ENCODE results near the gene TLCD5. TPM values are rescaled to one million over a fixed set of nuclear protein-coding genes. Genes with fewer than 3 reads are reported as not detected.

Gene TLCD5
- total RNA-seq, 1 experiment from 2014 or later = 7.1 TPM

DNA sequence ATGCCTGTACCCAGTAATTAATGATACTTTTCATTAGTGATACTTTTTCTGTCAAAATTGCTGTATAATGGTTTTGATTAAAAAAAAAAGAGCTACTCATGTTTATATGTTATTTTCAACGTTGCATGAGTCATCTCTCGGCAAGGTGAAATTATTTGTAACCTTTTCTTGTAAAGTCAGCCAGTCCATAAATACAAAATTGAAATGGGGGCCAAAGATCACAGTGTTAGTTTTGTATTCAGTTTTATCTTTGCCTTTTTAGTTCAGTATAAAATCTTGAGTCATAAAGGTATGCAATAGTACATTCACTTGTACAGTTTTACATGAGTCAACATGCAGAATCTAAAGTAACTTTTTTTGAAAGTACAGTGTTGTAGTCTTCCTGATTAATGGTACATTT lies 15.4 kb downstream of the TLCD5 start:
- Histone ChIP-seq H3K18ac (ENCODE audit: insufficient read length, low read depth, low read length) (no peak overlapping the region), H2BK12ac (ENCODE audit: insufficient read length, low read depth, low read length) (no peak overlapping the region), H3K9me3 (ENCODE audit: control insufficient read depth, low read depth, low read length) (no peaks in the 10 kb centered on the region), H3K4me1 (ENCODE audit: insufficient read depth, low read length) (peaks cover 6% of the 10 kb centered on the region; the same call in 1 of the 2 replicates), H4K20me1 (ENCODE audit: control insufficient read depth, insufficient read depth, insufficient read length) (no peaks in the 10 kb centered on the region), H3T11ph (ENCODE audit: low read length) (no peak overlapping the region), H3K4me2 (ENCODE audit: insufficient read depth, insufficient read length, low read length) (no peak overlapping the region), H2BK15ac (ENCODE audit: low read depth, low read length) (no peak overlapping the region), H3K23ac (ENCODE audit: insufficient read length, low read depth, low read length) (no peak overlapping the region), H3K4ac (ENCODE audit: low read depth, low read length) (no peak overlapping the region), H3K27ac (ENCODE audit: insufficient read length, low read depth, low read length) (no peak overlapping the region), H3K9ac (ENCODE audit: extremely low read depth, insufficient read length, low read length) (no peak overlapping the region), H4K5ac (ENCODE audit: insufficient read length, low read depth, low read length) (no peak overlapping the region), H3K23me2 (ENCODE audit: insufficient read length, low read depth, low read length, poor library complexity, severe bottlenecking) (peaks cover 14% of the 10 kb centered on the region), H3K79me1 (ENCODE audit: insufficient read depth, low read depth, low read length, poor library complexity, severe bottlenecking) (peaks cover 3% of the 10 kb centered on the region), H3K79me2 (ENCODE audit: insufficient read depth, low read length) (peaks cover 10% of the 10 kb centered on the region), H4K8ac (replicated peaks; ENCODE audit: insufficient read length, low read depth, low read length) (no peak overlapping the region), H2BK120ac (ENCODE audit: low read depth, low read length, poor library complexity, severe bottlenecking) (no peak overlapping the region), H2BK20ac (ENCODE audit: low read depth, low read length, poor library complexity, severe bottlenecking) (no peak overlapping the region), H2BK5ac (ENCODE audit: insufficient read length, low read length) (no peak overlapping the region), H3K27me3 (ENCODE audit: insufficient read depth, low read length) (no peaks in the 10 kb centered on the region), H3K14ac (ENCODE audit: insufficient read depth, low read length) (no peak overlapping the region), H2AK5ac (ENCODE audit: insufficient read length, low read length) (no peak overlapping the region), H4K91ac (ENCODE audit: insufficient read length, low read depth, low read length) (no peak overlapping the region), H3K56ac (ENCODE audit: insufficient read length, low read depth, low read length) (no peak overlapping the region), H2AFZ (ENCODE audit: low read length) (no peak overlapping the region)
- Mint-ChIP-seq H3K36me3 (ENCODE audit: insufficient read depth in 1 of 3, low read depth in 3 of 3) (no peaks in the 10 kb centered on the region), H3K27ac (no peak overlapping the region), H3K4me1 (peaks cover 33 to 41% of the 10 kb centered on the region in 2 experiments), H3K27me3 (ENCODE audit: low read depth) (no peaks in the 10 kb centered on the region), H3K4me3 (no peak overlapping the region), H3K9me3 (no peaks in the 10 kb centered on the region)
- TF ChIP-seq, protein P1, sequence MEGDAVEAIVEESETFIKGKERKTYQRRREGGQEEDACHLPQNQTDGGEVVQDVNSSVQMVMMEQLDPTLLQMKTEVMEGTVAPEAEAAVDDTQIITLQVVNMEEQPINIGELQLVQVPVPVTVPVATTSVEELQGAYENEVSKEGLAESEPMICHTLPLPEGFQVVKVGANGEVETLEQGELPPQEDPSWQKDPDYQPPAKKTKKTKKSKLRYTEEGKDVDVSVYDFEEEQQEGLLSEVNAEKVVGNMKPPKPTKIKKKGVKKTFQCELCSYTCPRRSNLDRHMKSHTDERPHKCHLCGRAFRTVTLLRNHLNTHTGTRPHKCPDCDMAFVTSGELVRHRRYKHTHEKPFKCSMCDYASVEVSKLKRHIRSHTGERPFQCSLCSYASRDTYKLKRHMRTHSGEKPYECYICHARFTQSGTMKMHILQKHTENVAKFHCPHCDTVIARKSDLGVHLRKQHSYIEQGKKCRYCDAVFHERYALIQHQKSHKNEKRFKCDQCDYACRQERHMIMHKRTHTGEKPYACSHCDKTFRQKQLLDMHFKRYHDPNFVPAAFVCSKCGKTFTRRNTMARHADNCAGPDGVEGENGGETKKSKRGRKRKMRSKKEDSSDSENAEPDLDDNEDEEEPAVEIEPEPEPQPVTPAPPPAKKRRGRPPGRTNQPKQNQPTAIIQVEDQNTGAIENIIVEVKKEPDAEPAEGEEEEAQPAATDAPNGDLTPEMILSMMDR (conservative IDR thresholded peaks at IDR 0.05) = no peak
- no peak for DNase-seq
- no CpG with 5 or more reads among the region's 2 CpGs for WGBS (ENCODE audit: extremely low coverage, insufficient read length, low lambda C conversion rate)
